SK-N-SH (cell line): ENCODE measurements around the gene SSPN. TPM values are rescaled to one million over a fixed set of nuclear protein-coding genes. Genes with fewer than 3 reads are reported as not detected.
A peak's percentile ranks its signal among the peaks of the same experiment; 100 is the strongest.

ENCODE experiments used
- CTCF ChIA-PET: fragments of 300-600, 350-600 bp; formaldehyde crosslinking; extraction: SDS; loops from one replicate; lab custom pipeline; 2021; lab: Yijun Ruan, JAX
- POLR2A ChIA-PET: fragments of 350-600 bp; sonication (Branson Sonifier 250); formaldehyde crosslinking; extraction: SDS; loops from one replicate; lab custom pipeline; 2020; ENCODE audit warnings: antibody characterized with exemption, inconsistent platforms; lab: Yijun Ruan, JAX
- DNase-seq: peaks from one replicate; pipeline ENCODE4 v3.0.0; 2012
- H2AFZ ChIP-seq: fragments of 200-600 bp; sonication (generic); 2 replicates; pipeline ENCODE4 v1.8.1; 2016; ENCODE audit warnings: antibody characterized with exemption, mild to moderate bottlenecking, low read depth
- H3F3A ChIP-seq: fragments of 200-600 bp; sonication (generic); replicated peaks from 2 replicates; pipeline ENCODE3; 2016; ENCODE audit warnings: antibody characterized with exemption, mild to moderate bottlenecking; ENCODE audit not compliant: insufficient read depth
- H3K27ac ChIP-seq, 2 experiments: fragments of 200-500 bp in 1 of 2; fragments of 200-600 bp in 1 of 2; sonication (Bioruptor generic) in 1 of 2; sonication (generic), shearing (Covaris generic) in 1 of 2; 2 replicates each; pipeline versions ENCODE4 v1.5.1 to v1.6.1; 2014 to 2016; ENCODE audit warnings: low read depth in 2 of 2, inconsistent platforms in 1 of 2, low read length in 1 of 2, mild to moderate bottlenecking in 1 of 2, mixed read lengths in 1 of 2
- H3K27me3 ChIP-seq: fragments of 200-600 bp; sonication (generic), shearing (Covaris generic); 2 replicates; pipeline ENCODE4 v1.6.1; 2016; ENCODE audit warnings: mixed run types; ENCODE audit not compliant: insufficient read depth
- H3K36me3 ChIP-seq, 2 experiments: fragments of 200-500 bp in 1 of 2; fragments of 200-600 bp in 1 of 2; sonication (Bioruptor generic) in 1 of 2; sonication (generic) in 1 of 2; replicated peaks in 1 of 2; 2 replicates each; pipeline versions ENCODE3 to v1.5.1; 2014 to 2016; ENCODE audit warnings: low read length in 1 of 2, mild to moderate bottlenecking in 1 of 2; ENCODE audit not compliant: insufficient read depth in 2 of 2, control insufficient read depth in 1 of 2
- H3K4me1 ChIP-seq, 2 experiments: fragments of 200-500 bp in 1 of 2; fragments of 200-600 bp in 1 of 2; sonication (Bioruptor generic) in 1 of 2; sonication (generic), shearing (Covaris generic) in 1 of 2; 2 replicates each; pipeline versions ENCODE4 v1.5.1 to v1.6.1; 2014 to 2016; ENCODE audit warnings: low read depth in 1 of 2, low read length in 1 of 2, mixed run types in 1 of 2; ENCODE audit not compliant: insufficient read depth in 2 of 2, control insufficient read depth in 1 of 2
- H3K4me2 ChIP-seq: fragments of 200-600 bp; sonication (generic), shearing (Covaris generic); 2 replicates; pipeline ENCODE4 v1.6.1; 2017; ENCODE audit warnings: mixed run types
- H3K4me3 ChIP-seq, 2 experiments: fragments of 200-500 bp in 1 of 2; fragments of 200-600 bp in 1 of 2; sonication (Bioruptor generic) in 1 of 2; sonication (generic), shearing (Covaris generic) in 1 of 2; 2 replicates each; pipeline versions ENCODE4 v1.5.1 to v1.8.1; 2014 to 2016; ENCODE audit warnings: low read depth in 2 of 2, inconsistent platforms in 1 of 2, low read length in 1 of 2, mild to moderate bottlenecking in 1 of 2, mixed read lengths in 1 of 2, moderate library complexity in 1 of 2
- H3K79me2 ChIP-seq: fragments of 200-600 bp; sonication (generic); 2 replicates; pipeline ENCODE4 v1.8.1; 2017; ENCODE audit warnings: mild to moderate bottlenecking; ENCODE audit not compliant: insufficient read depth
- H3K9ac ChIP-seq: fragments of 200-600 bp; sonication (generic); 2 replicates; pipeline ENCODE4 v1.6.1; 2017; ENCODE audit warnings: mixed run types
- H3K9me2 ChIP-seq: fragments of 200-600 bp; sonication (generic); 2 replicates; pipeline ENCODE4 v1.6.1; 2017; ENCODE audit warnings: mixed run types
- H3K9me3 ChIP-seq: fragments of 200-600 bp; sonication (generic); 2 replicates; pipeline ENCODE4 v1.6.1; 2017; ENCODE audit warnings: mixed run types, mild to moderate bottlenecking, moderate library complexity
- H4K20me1 ChIP-seq: fragments of 200-600 bp; sonication (generic); 2 replicates; pipeline ENCODE4 v1.6.1; 2017; ENCODE audit warnings: mild to moderate bottlenecking, mixed run types; ENCODE audit not compliant: insufficient read depth
- CHD2 ChIP-seq: fragments of 150-350 bp; IDR thresholded peaks from 2 replicates; pipeline ENCODE4 v1.6.1; 2018; ENCODE audit warnings: low read length; ENCODE audit not compliant: partially characterized antibody
- JUND ChIP-seq: IDR thresholded peaks from 2 replicates; pipeline ENCODE4 v1.4.0; 2012
- MEF2A ChIP-seq: IDR thresholded peaks from 2 replicates; pipeline ENCODE4 v1.4.0; 2012; ENCODE audit warnings: low read depth, borderline replicate concordance
- NRF1 ChIP-seq: IDR thresholded peaks from 2 replicates; pipeline ENCODE4 v1.6.1; 2012; ENCODE audit warnings: low read depth, mild to moderate bottlenecking, low read length
- RAD21 ChIP-seq: IDR thresholded peaks from 2 replicates; pipeline ENCODE4 v1.6.1; 2012; ENCODE audit warnings: mild to moderate bottlenecking, low read length
- RCOR1 ChIP-seq: fragments of 150-350 bp; IDR thresholded peaks from 2 replicates; pipeline ENCODE4 v1.6.1; 2017; ENCODE audit warnings: antibody characterized with exemption, low read length
- REST ChIP-seq: IDR thresholded peaks from 2 replicates; pipeline ENCODE4 v1.6.1; 2012; ENCODE audit warnings: mild to moderate bottlenecking, low read depth, low read length, moderate library complexity
- SIN3A ChIP-seq: IDR thresholded peaks from 2 replicates; pipeline ENCODE4 v1.6.1; 2012; ENCODE audit warnings: low read depth, mild to moderate bottlenecking, low read length, moderate library complexity, borderline replicate concordance
- TCF12 ChIP-seq: IDR thresholded peaks from 2 replicates; pipeline ENCODE4 v1.4.0; 2012
- TEAD4 ChIP-seq: IDR thresholded peaks from 2 replicates; pipeline ENCODE4 v1.4.0; 2012; ENCODE audit warnings: mild to moderate bottlenecking, borderline replicate concordance; ENCODE audit not compliant: insufficient read depth
- YY1 ChIP-seq: IDR thresholded peaks from 2 replicates; pipeline ENCODE4 v1.4.0; 2012; ENCODE audit warnings: low read depth, mild to moderate bottlenecking
- WGBS: methylation state at CpG from one replicate; pipeline ENCODE4 v1.1.6; 2017; ENCODE audit warnings: low lambda C conversion rate; 5-methylcytosine and 5-hydroxymethylcytosine counted together
- polyA plus RNA-seq, 3 experiments: library from polyadenylated mRNA; depleted of rRNA; stranded (reverse); fragments of >200 nt; gene quantifications; 2 replicates each; pipeline ENCODE4 v1.2.3, GENCODE V29; 2012
- TF ChIP-seq, protein P1 (sequence below): IDR thresholded peaks from 2 replicates; pipeline ENCODE4; 2012
- TF ChIP-seq, protein P2 (sequence below): fragments of 150-350 bp; IDR thresholded peaks from 2 replicates; pipeline ENCODE4 v1.6.1; 2016; ENCODE audit warnings: mild to moderate bottlenecking, low read depth, low read length

Gene SSPN
- polyA plus RNA-seq, 1 of the 3 experiments (the other 2 are of a cell fraction), result 5.9 TPM

- POLR2A ChIA-PET, result no interaction called here
- no peak overlapping the region for H3K27ac ChIP-seq
These were observed 17.0 kb downstream of the SSPN start for GRCh38 chr12:26212396-26212795.

DNA sequence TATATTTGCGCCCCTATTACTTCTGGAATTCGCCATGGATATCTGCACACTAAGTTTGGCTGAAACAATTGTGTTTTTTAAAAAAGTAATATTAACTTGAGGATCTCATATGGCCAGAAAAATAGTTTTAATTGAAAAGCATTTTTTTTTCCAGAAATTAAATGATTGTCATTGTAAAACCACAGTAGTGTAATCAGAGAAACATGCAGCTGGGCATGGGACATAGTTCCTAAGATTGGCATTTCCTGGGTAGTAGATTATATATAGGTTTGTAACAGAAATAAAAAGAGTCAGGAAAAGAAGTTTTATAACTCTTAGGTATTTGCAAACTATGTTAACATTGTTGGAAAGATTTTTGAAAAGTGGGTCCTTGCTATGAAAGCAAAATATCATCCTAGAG is 17.6 kb downstream of the SSPN start:
- Histone ChIP-seq H3K36me3 (no peaks in the 10 kb centered on the region), H3K4me3 (no peak overlapping the region), H3K27ac (peak overlapping the region in 1 of 2 experiments; percentile 9; a peak in 2 of 4 replicates), H3K4me1 (peaks cover 3 to 28% of the 10 kb centered on the region in 2 experiments), H3K79me2 (no peaks in the 10 kb centered on the region), H3K9me3 (no peaks in the 10 kb centered on the region), H3F3A (no peaks in the 10 kb centered on the region), H3K9ac (no peak overlapping the region), H3K27me3 (no peaks in the 10 kb centered on the region), H3K4me2 (no peak overlapping the region), H3K9me2 (no peaks in the 10 kb centered on the region), H2AFZ (no peak overlapping the region), H4K20me1 (no peaks in the 10 kb centered on the region)
- WGBS, result 97% methylated on average over 2 of the region's 2 CpGs
- TF ChIP-seq RCOR1 (no peak), TEAD4 (peak; percentile 34; the same call in 1 of the 2 replicates), SIN3A (no peak), TCF12 (peak; percentile 54), CHD2 (no peak), NRF1 (no peak), JUND (peak; percentile 25; the same call in 1 of the 2 replicates), YY1 (no peak), MEF2A (no peak), RAD21 (no peak)
- TF ChIP-seq, protein P1, sequence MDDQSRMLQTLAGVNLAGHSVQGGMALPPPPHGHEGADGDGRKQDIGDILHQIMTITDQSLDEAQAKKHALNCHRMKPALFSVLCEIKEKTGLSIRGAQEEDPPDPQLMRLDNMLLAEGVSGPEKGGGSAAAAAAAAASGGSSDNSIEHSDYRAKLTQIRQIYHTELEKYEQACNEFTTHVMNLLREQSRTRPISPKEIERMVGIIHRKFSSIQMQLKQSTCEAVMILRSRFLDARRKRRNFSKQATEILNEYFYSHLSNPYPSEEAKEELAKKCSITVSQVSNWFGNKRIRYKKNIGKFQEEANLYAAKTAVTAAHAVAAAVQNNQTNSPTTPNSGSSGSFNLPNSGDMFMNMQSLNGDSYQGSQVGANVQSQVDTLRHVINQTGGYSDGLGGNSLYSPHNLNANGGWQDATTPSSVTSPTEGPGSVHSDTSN, result peak; percentile 31; the same call in 1 of the 2 replicates
- TF ChIP-seq, protein P2, sequence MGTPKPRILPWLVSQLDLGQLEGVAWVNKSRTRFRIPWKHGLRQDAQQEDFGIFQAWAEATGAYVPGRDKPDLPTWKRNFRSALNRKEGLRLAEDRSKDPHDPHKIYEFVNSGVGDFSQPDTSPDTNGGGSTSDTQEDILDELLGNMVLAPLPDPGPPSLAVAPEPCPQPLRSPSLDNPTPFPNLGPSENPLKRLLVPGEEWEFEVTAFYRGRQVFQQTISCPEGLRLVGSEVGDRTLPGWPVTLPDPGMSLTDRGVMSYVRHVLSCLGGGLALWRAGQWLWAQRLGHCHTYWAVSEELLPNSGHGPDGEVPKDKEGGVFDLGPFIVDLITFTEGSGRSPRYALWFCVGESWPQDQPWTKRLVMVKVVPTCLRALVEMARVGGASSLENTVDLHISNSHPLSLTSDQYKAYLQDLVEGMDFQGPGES, result no peak
- DNase-seq, result no peak
- ChIA-PET CTCF (interaction anchor here (1.0 kb wide), 1 partner anchor 12 kb away, joined by 3 read pairs; no protein-coding TSS in a partner anchor), POLR2A (no interaction called here)

More at GRCh38 chr12:26212396-26212795, 17.0 kb downstream of the SSPN start:
- peaks cover 3 to 28% of the 10 kb centered on the region in 2 experiments for H3K4me1 ChIP-seq
- H3K36me3 ChIP-seq, result no peaks in the 10 kb centered on the region
- H3K9me2 ChIP-seq, result no peaks in the 10 kb centered on the region
- no peak overlapping the region for H3K4me3 ChIP-seq
- no peaks in the 10 kb centered on the region for H3K9me3 ChIP-seq
- CTCF ChIA-PET, result no interaction called here
- no peak overlapping the region for H3K4me2 ChIP-seq
- no peak for TF ChIP-seq REST
- no peak for DNase-seq
- no peaks in the 10 kb centered on the region for H3K27me3 ChIP-seq
- no peaks in the 10 kb centered on the region for H4K20me1 ChIP-seq
- no peaks in the 10 kb centered on the region for H3F3A ChIP-seq
- no peak overlapping the region for H3K9ac ChIP-seq
- no peak overlapping the region for H2AFZ ChIP-seq
- H3K79me2 ChIP-seq, result no peaks in the 10 kb centered on the region
- 84% methylated on average over 5 of the region's 5 CpGs for WGBS
